Lung (tissue), 12 donors: ENCODE results near the gene USP48. TPM values are rescaled to one million over a fixed set of nuclear protein-coding genes. Genes with fewer than 3 reads are reported as not detected.

ENCODE experiments used
- ATAC-seq: fragments of 200-7000 bp; cut with Tn5 transposase; one replicate; pipeline ENCODE4 v1.9.1; 2020; ENCODE audit warnings: moderate number of reproducible peaks; ENCODE audit not compliant: insufficient read depth, low FRiP score
- DNase-seq, 3 donors: peaks; one replicate each; pipeline ENCODE4 v3.0.0-alpha.2; 2013 to 2017
- H3K27ac ChIP-seq, 2 donors: one replicate each; pipeline ENCODE4 v1.5.1; 2013; ENCODE audit warnings: mild to moderate bottlenecking in 2 of 2, moderate library complexity in 2 of 2, control low read depth in 1 of 2, inconsistent platforms in 1 of 2, low read depth in 1 of 2, low read length in 1 of 2
- H3K27me3 ChIP-seq, 3 donors: one replicate each; pipeline ENCODE4 v1.5.1; 2013; ENCODE audit warnings: low read length in 2 of 3; ENCODE audit not compliant: control insufficient read depth in 3 of 3, insufficient read depth in 3 of 3
- H3K36me3 ChIP-seq, 4 donors: one replicate each; pipeline ENCODE4 v1.5.1; 2013; ENCODE audit warnings: low read length in 4 of 4, mild to moderate bottlenecking in 1 of 4, moderate library complexity in 1 of 4; ENCODE audit not compliant: control insufficient read depth in 4 of 4, insufficient read depth in 4 of 4
- H3K4me1 ChIP-seq, 5 donors: one replicate each; pipeline ENCODE4 v1.5.1; 2013; ENCODE audit warnings: low read length in 5 of 5, mild to moderate bottlenecking in 2 of 5, moderate library complexity in 1 of 5; ENCODE audit not compliant: control insufficient read depth in 5 of 5, insufficient read depth in 5 of 5
- H3K4me3 ChIP-seq: one replicate; pipeline ENCODE4 v1.5.1; 2013; ENCODE audit warnings: mild to moderate bottlenecking, control low read depth, moderate library complexity
- H3K9ac ChIP-seq, 2 donors: one replicate each; pipeline ENCODE4 v1.5.1; 2013; ENCODE audit warnings: low read length in 2 of 2, control low read depth in 1 of 2; ENCODE audit not compliant: insufficient read depth in 1 of 2
- H3K9me3 ChIP-seq, 4 donors: one replicate each; pipeline ENCODE4 v1.5.1; 2013; ENCODE audit warnings: low read length in 3 of 4, mild to moderate bottlenecking in 1 of 4, moderate library complexity in 1 of 4; ENCODE audit not compliant: control insufficient read depth in 4 of 4, insufficient read depth in 3 of 4
- CTCF ChIP-seq: IDR thresholded peaks from 2 replicates; pipeline ENCODE4 v1.5.1; 2012; ENCODE audit warnings: mild to moderate bottlenecking; ENCODE audit errors: control extremely low read depth, extremely low read depth
- WGBS, 2 donors: extraction: QIAGEN DNeasy Blood & Tissue Kit; methylation state at CpG; one replicate each; pipeline ENCODE4 v1.1.7; 2013; 5-methylcytosine and 5-hydroxymethylcytosine counted together
- polyA plus RNA-seq, 2 donors: library from polyadenylated mRNA; stranded (reverse); fragments of 200-250 nt; gene quantifications; one replicate each; pipeline ENCODE4 v1.2.1, GENCODE V29; 2013
- total RNA-seq, 2 donors: library from RNA; depleted of rRNA in 1 of 2; stranded (reverse); fragments of >200 nt in 1 of 2; gene quantifications; one replicate each; pipeline ENCODE4 v1.2.1, GENCODE V29; 2014 to 2021
- donor health status: control.
- donor health status: control.
- donor health status: Bipolar disorder and iron deficiency.
- donor health status: healthy.
- donor health status: DM: yes; HTN: yes; CAD: no.

The USP48 gene
- total and polyA plus RNA-seq, 4 donors: 15.6 to 107 (median 33.5) TPM

GRCh38 chr1:21689661-21690372 lies 93.1 kb downstream of the USP48 start:
- TF ChIP-seq CTCF: no peak
- no peak for DNase-seq
- 84 to 95% methylated on average over 6 of the region's 6 CpGs for WGBS, 2 donors
- H3K9me3 ChIP-seq: peaks cover 0 to 3% (median 0%) of the 10 kb centered on the region in 4 donors
- no peak overlapping the region for H3K4me3 ChIP-seq
- no peak for ATAC-seq
- H3K4me1 ChIP-seq: no peaks in the 10 kb centered on the region
- H3K27me3 ChIP-seq: no peaks in the 10 kb centered on the region
- no peak overlapping the region for H3K9ac ChIP-seq
- no peak overlapping the region for H3K27ac ChIP-seq
- H3K36me3 ChIP-seq: peaks cover 22 to 65% (median 48%) of the 10 kb centered on the region in 4 donors

- no peak for TF ChIP-seq CTCF
- H3K36me3 ChIP-seq: peaks cover 20 to 53% (median 42%) of the 10 kb centered on the region in 4 donors
These were observed 95.8 kb downstream of the USP48 start for GRCh38 chr1:21687081-21687529.

DNA sequence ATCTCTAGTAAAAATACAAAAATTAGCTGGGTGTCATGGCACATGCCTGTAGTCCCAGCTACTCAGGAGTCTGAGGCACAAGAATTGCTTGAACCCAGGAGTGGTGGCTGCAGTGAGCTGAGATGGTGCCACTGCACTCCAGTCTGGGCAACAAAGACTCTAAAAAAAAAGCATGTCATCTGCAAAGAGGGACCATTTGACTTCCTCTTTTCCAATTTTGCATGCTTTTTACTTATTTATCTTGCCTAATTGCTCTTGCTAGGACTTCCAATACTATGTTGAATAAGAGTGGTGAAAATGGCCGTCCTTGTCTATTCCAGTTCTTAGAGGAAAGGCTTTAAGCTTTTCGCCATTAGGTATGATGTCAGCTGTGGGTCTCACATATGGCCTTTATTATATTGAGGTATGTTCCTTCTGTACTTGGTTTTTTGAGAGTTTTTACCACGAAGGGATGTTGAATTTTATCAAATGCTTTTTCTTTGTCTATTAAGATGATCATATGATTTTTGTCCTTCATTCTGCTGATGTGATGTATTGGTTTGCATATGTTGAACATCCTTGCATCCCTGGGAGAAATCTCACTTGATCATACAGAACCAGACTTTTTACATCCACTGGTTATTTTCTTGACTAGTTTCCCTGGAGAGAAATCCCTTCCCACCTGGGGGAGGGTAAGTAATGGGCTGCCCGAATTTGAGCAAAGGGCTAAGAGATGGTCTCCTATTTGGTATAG lies 96.8 kb downstream of the USP48 start:
- no peak for TF ChIP-seq CTCF
- H3K36me3 ChIP-seq: peaks cover 23 to 59% (median 45%) of the 10 kb centered on the region in 4 donors
- H3K27ac ChIP-seq: no peak overlapping the region
- H3K27me3 ChIP-seq: no peaks in the 10 kb centered on the region
- ATAC-seq: no peak
- H3K9ac ChIP-seq: no peak overlapping the region
- H3K4me1 ChIP-seq: no peaks in the 10 kb centered on the region
- DNase-seq: no peak
- 93 to 96% methylated on average over 4 of the region's 4 CpGs for WGBS, 2 donors
- no peak overlapping the region for H3K4me3 ChIP-seq
- peaks cover 0 to 3% (median 0%) of the 10 kb centered on the region in 4 donors for H3K9me3 ChIP-seq

More at GRCh38 chr1:21687081-21687529, 95.8 kb downstream of the USP48 start:
- no peak overlapping the region for H3K27ac ChIP-seq
- no peak overlapping the region for H3K9ac ChIP-seq
- ATAC-seq (no peak), DNase-seq (no peak)
- WGBS, 2 donors: 95 to 96% methylated on average over 2 of the region's 2 CpGs
- no peaks in the 10 kb centered on the region for H3K4me1 ChIP-seq
- H3K27me3 ChIP-seq: no peaks in the 10 kb centered on the region
- H3K9me3 ChIP-seq: peaks cover 0 to 3% (median 0%) of the 10 kb centered on the region in 4 donors
- no peak overlapping the region for H3K4me3 ChIP-seq
